Measurements from ENCODE around the gene DDX18.
"Not testable (repeated sequence)": the region's sequence is repeated elsewhere in the genome, so short reads cannot be mapped to it uniquely, and the experiment has no call there.

Gene DDX18

DNA sequence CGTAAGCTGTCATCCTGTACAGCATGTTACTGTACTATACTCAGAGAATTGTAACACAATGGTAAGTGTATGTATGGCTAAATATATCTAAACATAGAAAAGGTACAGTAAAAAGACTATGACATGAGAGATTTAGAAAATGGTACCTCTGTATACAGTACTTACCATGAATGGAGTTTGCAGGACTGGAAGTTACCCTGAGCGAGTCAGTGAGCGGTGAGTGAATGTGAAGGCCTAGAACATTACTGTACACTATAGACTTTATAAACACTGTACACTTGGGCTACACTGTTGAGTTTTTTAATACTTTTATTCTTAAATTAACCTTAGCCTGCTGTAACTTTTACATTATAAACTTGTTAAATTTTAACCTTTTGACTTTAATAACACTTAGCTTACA lies 1.5 kb downstream of the DDX18 start:
- DNase-seq (ENCODE audit: insufficient read length, low spot score) (no peak), FAIRE-seq (no peak)
- TF ChIP-seq, protein P1, sequence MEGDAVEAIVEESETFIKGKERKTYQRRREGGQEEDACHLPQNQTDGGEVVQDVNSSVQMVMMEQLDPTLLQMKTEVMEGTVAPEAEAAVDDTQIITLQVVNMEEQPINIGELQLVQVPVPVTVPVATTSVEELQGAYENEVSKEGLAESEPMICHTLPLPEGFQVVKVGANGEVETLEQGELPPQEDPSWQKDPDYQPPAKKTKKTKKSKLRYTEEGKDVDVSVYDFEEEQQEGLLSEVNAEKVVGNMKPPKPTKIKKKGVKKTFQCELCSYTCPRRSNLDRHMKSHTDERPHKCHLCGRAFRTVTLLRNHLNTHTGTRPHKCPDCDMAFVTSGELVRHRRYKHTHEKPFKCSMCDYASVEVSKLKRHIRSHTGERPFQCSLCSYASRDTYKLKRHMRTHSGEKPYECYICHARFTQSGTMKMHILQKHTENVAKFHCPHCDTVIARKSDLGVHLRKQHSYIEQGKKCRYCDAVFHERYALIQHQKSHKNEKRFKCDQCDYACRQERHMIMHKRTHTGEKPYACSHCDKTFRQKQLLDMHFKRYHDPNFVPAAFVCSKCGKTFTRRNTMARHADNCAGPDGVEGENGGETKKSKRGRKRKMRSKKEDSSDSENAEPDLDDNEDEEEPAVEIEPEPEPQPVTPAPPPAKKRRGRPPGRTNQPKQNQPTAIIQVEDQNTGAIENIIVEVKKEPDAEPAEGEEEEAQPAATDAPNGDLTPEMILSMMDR (IDR thresholded peaks at IDR 0.05; ENCODE audit: insufficient read depth, missing control alignments), result no peak

DNA sequence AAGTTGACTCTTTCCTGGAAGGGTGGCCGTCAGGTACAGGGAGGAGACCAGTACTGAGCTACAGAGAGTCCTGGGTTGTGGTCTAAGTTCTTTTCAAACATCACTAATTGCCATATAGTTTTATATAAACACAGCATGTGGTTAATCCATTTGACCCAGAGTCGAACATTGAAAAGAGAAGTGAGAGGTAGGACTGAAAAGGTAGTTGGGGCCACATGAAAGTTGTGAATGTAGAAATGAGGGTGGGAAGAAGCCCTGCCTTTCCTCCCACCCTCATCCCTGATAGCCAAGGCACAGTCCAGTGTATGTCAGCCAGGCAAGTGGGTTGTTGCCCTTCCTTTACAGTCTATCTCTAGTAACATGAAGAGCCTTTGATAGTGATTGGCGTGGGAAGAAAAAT lies 4.4 kb downstream of the DDX18 start:
- TF ChIP-seq, protein P1 (IDR thresholded peaks at IDR 0.05; ENCODE audit: insufficient read depth, missing control alignments), result no peak
- FAIRE-seq, result no peak
- DNase-seq (ENCODE audit: insufficient read length, low spot score), result no peak

DNA sequence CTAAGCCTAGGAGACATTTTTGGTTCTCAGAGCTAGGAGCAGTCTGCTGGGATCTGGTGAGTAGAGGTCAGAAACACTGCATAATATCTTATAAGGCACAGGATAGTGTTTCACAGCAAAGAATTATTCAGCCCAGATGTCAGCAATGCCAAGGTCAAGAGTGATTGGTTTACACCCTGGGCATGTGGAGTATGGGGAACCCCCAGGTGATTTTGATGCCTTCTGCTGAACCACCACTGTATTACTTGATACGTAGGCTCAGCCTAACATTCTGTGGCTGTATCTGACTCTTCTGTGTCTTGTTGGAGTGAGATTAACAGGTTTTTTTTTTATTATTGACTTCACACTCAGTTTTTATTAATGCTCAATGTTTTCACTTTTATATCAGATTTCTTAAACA lies 6.0 kb downstream of the DDX18 start:
- no peak for FAIRE-seq
- TF ChIP-seq, protein P1 (IDR thresholded peaks at IDR 0.05; ENCODE audit: insufficient read depth, missing control alignments), result no peak
- no peak for DNase-seq (ENCODE audit: insufficient read length, low spot score)

DNA sequence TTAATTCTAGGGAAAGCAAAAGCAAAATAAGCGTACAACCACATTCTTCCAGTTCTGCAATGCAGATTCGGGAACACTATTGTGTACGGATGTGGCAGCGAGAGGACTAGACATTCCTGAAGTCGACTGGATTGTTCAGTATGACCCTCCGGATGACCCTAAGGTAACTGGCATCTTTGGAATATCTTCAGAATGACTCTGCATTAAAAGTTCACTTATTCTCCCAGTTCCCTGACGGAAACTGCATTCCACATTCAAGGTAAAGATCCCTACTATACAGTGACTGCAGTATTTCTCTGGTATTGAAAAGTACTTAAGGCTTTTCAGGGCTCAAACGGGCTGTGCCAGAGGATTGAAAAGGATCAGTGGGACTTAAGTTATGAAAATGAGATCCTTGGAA lies 10.9 kb downstream of the DDX18 start:
- DNase-seq (ENCODE audit: insufficient read length, low spot score) (no peak), FAIRE-seq (peak; percentile 88)
- TF ChIP-seq, protein P1 (IDR thresholded peaks at IDR 0.05; ENCODE audit: insufficient read depth, missing control alignments), result no peak

DNA sequence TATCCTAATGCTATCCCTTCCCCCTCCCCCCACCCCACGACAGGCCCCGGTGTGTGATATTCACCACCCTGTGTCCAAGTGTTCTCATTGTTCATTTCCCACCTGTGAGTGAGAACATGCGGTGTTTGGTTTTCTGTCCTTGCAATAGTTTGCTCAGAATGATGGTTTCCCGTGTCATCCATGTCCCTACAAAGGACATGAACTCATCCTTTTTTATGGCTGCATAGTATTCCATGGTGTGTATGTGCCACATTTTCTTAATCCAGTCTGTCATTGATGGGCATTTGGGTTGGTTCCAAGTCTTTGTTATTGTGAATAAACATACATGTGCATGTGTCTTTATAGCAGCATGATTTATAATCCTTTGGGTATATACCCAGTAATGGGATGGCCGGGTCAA lies 13.0 kb downstream of the DDX18 start:
- DNase-seq (ENCODE audit: insufficient read length, low spot score); FAIRE-seq: not testable (repeated sequence)

DNA sequence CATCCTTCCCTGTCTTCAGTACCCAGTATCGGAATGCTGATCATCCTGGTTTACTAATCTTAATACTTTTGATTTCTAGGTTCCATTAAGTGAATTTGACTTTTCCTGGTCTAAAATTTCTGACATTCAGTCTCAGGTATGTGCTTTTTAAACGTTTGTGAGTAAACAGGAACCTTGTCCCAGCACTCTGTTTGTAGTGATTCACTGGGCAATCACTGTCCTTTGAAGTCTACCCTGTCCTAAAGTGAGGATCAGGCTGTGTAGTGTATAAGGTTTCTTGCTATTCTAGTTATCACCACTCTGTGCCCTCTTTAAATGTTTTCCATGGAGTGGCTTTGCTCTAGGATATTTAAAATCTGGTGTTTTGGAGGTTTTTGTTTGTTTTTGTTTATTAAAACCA lies 14.4 kb downstream of the DDX18 start:
- DNase-seq (ENCODE audit: insufficient read length, low spot score) (no peak), FAIRE-seq (no peak)
- TF ChIP-seq, protein P1 (IDR thresholded peaks at IDR 0.05; ENCODE audit: insufficient read depth, missing control alignments), result no peak

DNA sequence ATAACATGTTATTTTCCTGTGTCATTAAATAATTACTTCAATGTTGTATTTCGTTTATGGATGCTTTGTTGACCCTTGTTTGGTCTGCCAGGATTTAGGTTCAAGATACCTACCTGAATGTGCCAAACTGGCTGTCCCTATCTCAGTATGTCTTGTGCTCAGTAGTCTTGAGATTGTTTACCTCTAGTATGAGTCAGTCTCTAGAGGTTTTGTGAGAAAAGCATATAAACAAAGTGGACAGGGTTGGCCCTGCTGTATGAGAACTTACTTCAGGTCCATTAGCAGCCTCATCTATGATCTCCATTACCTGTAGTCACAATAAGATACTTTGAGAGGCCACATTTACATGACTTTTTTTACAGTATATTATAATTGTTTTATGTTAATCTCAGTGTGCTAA lies 17.8 kb downstream of the DDX18 start:
- DNase-seq (ENCODE audit: insufficient read length, low spot score) (no peak), FAIRE-seq (no peak)
- TF ChIP-seq, protein P1 (IDR thresholded peaks at IDR 0.05; ENCODE audit: insufficient read depth, missing control alignments), result no peak

DNA sequence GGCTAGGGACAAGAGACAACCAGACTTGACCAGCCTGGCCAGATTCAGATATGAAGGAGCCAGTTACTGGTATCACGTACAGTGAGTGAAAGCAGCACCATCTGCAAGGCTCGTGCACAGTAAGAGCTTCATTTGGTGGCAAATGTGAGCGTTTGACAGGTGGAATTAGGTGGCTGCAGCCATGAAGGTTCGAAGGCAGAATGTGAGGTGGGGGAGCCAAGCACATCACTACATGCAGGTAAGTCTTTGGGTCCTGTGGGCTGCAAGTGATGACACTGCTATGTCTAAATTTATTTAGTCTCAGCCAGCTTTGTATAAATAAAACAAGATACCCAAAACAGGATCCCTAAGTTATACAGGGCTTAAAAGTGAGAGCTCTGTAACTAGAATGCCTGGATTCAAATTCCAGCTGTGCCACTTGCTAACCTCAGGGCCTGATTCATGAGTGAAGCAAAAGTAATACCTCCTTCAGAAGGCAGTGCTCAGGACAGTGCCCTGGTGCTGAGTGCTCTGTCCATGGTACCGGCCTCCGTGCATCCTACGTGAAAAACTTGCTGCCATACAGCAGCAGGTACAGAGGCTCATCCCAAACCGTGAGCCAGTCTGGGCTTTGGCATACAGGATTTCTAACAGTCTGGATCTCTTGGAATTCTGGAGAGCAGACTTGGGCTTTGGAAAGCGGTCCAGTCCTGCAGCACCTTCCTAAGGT lies 18.6 kb downstream of the DDX18 start:
- TF ChIP-seq, protein P1 (IDR thresholded peaks at IDR 0.05; ENCODE audit: insufficient read depth, missing control alignments), result no peak
- FAIRE-seq (no peak), DNase-seq (ENCODE audit: insufficient read length, low spot score) (no peak)
